Kidney (tissue), 14 donors: Measurements from ENCODE around the gene TBC1D1. TPM values are rescaled to one million over a fixed set of nuclear protein-coding genes. Genes with fewer than 3 reads are reported as not detected.
A peak's percentile ranks its signal among the peaks of the same experiment; 100 is the strongest.

Experiments
- DNase-seq, 5 donors: peaks; one replicate each; pipeline ENCODE4 v3.0.0-alpha.2; 2013 to 2020
- FAIRE-seq: peaks from 2 replicates; lab custom pipeline; 2012; peaks lifted over from hg19 to GRCh38; lab: Jason Lieb, UNC
- H3K27ac ChIP-seq, 2 donors: one replicate each; pipeline ENCODE4 v1.7.0; 2013; ENCODE audit warnings: low read depth in 2 of 2, low read length in 2 of 2, inconsistent platforms in 1 of 2
- H3K27me3 ChIP-seq: one replicate; pipeline ENCODE4 v1.7.1; 2013; ENCODE audit warnings: low read length, inconsistent platforms; ENCODE audit not compliant: control insufficient read depth, insufficient read depth
- H3K36me3 ChIP-seq, 3 donors: one replicate each; pipeline versions ENCODE4 v1.7.0 to v1.7.1; 2013; ENCODE audit warnings: low read length in 3 of 3, control low read depth in 1 of 3, inconsistent platforms in 1 of 3; ENCODE audit not compliant: insufficient read depth in 3 of 3, control insufficient read depth in 2 of 3
- H3K4me1 ChIP-seq, 3 donors: one replicate each; pipeline versions ENCODE4 v1.7.0 to v1.7.1; 2013; ENCODE audit warnings: low read length in 3 of 3, inconsistent platforms in 1 of 3, low read depth in 1 of 3; ENCODE audit not compliant: control insufficient read depth in 2 of 3, insufficient read depth in 2 of 3
- H3K4me3 ChIP-seq, 3 donors: one replicate each; pipeline versions ENCODE4 v1.7.0 to v1.8.1; 2013; ENCODE audit warnings: low read length in 3 of 3, control low read depth in 1 of 3, inconsistent platforms in 1 of 3
- H3K9ac ChIP-seq, 3 donors: one replicate each; pipeline versions ENCODE4 v1.7.0 to v1.7.1; 2013; ENCODE audit warnings: low read length in 3 of 3, control low read depth in 1 of 3, inconsistent platforms in 1 of 3
- H3K9me3 ChIP-seq, 3 donors: one replicate each; pipeline versions ENCODE4 v1.7.0 to v1.7.1; 2013; ENCODE audit warnings: low read length in 3 of 3, control low read depth in 1 of 3, inconsistent platforms in 1 of 3; ENCODE audit not compliant: control insufficient read depth in 2 of 3, insufficient read depth in 1 of 3
- intact Hi-C: fragments of 100-400 bp; cut with DNase I; formaldehyde crosslinking; loops from one replicate; pipeline ENCODE4 v1.11.1; 2022
- polyA plus RNA-seq: library from polyadenylated mRNA; stranded (reverse); fragments of 350-450 nt; fragmentation: Illumina TruSeq; extraction: RNeasy Lipid Tissue Mini Kit (QIAGEN cat#74804); gene quantifications from one replicate; pipeline ENCODE4 v1.2.3, GENCODE V29; 2014; ENCODE audit warnings: low read depth, low replicate concordance; ENCODE audit not compliant: insufficient read depth
- total RNA-seq: library from RNA; stranded (reverse); fragmentation: NEBNext Ultra II Directional; extraction: Animal tissue kit (Norgen Biotek cat#: 25700); gene quantifications from one replicate; pipeline ENCODE4 v1.2.1, GENCODE V29; 2021
- TF ChIP-seq, protein P1 (sequence below): IDR thresholded peaks from 3 replicates; pipeline ENCODE4 v1.5.1; 2012; ENCODE audit warnings: mild to moderate bottlenecking, moderate library complexity, borderline replicate concordance; ENCODE audit not compliant: insufficient read depth; ENCODE audit errors: extremely low read depth
- donor health status: control.
- donor health status: control.
- donor health status: control.
- donor health status: control.
- donor health status: control.
- donor health status: DM: yes; HTN: yes; CAD: no.
- donor health status: Normal renal cell carcinoma (clear cell type).

Gene TBC1D1
- total and polyA plus RNA-seq, 2 donors from 2014 or later, result 170 to 182 TPM

DNA sequence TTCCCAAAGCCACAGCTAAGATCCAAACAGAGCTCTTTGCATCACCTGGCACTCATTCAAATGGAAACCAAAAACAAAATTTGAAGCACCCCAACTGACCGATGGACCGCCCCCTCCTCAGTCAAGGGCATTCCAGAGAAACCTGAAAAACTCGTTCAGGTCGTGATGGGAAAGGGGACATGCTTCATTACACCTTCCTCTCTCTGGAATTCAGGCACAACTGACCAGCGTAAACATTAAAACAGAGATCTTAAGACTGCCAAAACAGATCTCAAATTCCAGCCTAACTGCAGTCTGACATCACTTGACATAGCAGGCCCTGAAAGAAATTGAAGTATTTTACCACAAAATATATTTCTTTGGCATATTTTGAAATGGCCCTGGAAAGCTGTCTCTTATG, 97.8 kb downstream of the TBC1D1 start:
- peak overlapping the region; percentile 68 to 96 for H3K27ac ChIP-seq
- TF ChIP-seq, protein P1, sequence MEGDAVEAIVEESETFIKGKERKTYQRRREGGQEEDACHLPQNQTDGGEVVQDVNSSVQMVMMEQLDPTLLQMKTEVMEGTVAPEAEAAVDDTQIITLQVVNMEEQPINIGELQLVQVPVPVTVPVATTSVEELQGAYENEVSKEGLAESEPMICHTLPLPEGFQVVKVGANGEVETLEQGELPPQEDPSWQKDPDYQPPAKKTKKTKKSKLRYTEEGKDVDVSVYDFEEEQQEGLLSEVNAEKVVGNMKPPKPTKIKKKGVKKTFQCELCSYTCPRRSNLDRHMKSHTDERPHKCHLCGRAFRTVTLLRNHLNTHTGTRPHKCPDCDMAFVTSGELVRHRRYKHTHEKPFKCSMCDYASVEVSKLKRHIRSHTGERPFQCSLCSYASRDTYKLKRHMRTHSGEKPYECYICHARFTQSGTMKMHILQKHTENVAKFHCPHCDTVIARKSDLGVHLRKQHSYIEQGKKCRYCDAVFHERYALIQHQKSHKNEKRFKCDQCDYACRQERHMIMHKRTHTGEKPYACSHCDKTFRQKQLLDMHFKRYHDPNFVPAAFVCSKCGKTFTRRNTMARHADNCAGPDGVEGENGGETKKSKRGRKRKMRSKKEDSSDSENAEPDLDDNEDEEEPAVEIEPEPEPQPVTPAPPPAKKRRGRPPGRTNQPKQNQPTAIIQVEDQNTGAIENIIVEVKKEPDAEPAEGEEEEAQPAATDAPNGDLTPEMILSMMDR, result no peak
- H3K9ac ChIP-seq, result no peak overlapping the region
- H3K4me1 ChIP-seq, result peaks cover 15 to 46% (median 27%) of the 10 kb centered on the region in 3 donors
- H3K36me3 ChIP-seq, result no peaks in the 10 kb centered on the region
- intact Hi-C loops, result no loop called here
- H3K9me3 ChIP-seq, result no peaks in the 10 kb centered on the region
- DNase-seq (peak in 4 of 5 donors; percentile 63 to 92 (median 84)), FAIRE-seq (no peak)
- no peak overlapping the region for H3K4me3 ChIP-seq
- no peaks in the 10 kb centered on the region for H3K27me3 ChIP-seq

DNA sequence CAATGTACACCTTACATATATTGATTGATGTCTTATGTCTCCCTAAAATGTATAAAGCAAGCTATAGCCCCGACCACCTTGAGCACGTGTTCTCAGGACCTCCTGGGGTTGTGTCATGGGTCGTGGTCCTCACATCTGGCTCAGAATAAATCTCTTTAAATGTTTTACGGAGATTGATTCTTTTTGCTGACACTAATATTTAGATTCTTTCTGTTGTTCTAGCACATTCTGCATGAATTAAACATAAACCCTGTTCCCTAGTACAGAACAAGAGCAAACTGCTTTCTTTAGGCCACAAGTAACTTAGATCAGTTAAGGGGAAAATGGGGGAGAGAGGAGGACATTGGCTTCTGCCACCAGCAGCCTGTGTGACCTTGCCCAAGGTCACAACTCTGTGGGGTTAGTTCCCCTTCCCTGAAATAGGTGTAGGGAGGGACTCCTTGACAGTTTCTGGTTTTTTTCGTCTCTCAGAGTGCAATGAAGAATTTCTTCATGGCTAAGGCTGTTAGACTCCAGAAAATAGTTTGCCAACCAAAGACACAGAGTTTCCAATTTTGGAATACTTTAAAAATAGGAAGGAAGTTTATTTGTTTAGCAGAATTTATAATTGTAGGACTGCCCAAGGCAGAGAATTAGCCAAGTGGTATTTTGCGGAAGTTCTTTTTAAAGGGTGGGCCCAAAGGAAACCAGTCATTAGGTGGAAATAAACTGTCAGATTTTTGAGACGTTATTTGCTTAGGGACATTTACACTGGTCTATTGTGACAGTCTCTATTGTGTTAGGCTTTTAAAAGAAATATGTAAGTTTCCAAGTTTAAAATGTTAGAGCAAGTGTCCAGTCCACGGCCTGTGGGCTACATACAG, 98.7 kb downstream of the TBC1D1 start:
- H3K27ac ChIP-seq, result peak overlapping the region; percentile 71 to 96
- TF ChIP-seq, protein P1, result no peak
- H3K4me1 ChIP-seq, result peaks cover 15 to 48% (median 31%) of the 10 kb centered on the region in 3 donors
- intact Hi-C loops, result no loop called here
- no peaks in the 10 kb centered on the region for H3K9me3 ChIP-seq
- no peaks in the 10 kb centered on the region for H3K36me3 ChIP-seq
- H3K4me3 ChIP-seq, result peak overlapping the region in 1 of 3 donors; percentile 4
- peak overlapping the region in 1 of 3 donors; percentile 54 for H3K9ac ChIP-seq
- FAIRE-seq (peak; percentile 58), DNase-seq (peak in 1 of 5 donors; percentile 37)
- H3K27me3 ChIP-seq, result no peaks in the 10 kb centered on the region

DNA sequence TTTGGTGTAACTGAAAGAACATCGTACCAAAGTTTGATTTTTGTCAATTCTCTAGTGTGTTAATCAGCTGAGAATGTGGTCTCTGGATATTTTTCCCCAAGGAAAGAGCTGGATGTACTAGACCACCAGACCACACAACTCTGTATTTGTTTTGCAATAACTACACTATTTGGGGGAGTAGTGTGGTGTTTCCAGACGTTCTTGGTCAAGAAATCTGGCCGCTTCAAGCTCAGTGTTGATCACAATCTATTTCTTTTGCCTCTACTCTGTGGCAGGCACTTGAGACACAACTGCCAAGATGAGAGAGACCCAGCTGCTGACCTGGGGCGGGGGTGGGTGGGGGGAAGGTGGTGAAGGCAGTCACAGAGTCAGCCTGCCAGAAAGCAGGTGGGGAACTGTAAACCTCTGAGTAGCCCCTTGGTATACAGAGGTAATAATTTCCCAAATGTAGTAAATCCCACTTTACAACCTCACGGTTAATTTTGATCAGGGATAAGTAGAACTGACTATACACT, 99.9 kb downstream of the TBC1D1 start:
- peak overlapping the region; percentile 71 to 96 for H3K27ac ChIP-seq
- no peak for FAIRE-seq
- DNase-seq, result no peak

More for the DNA sequence above, 99.9 kb downstream of the TBC1D1 start:
- Histone ChIP-seq H3K9me3 (no peaks in the 10 kb centered on the region), H3K4me1 (peaks cover 15 to 54% (median 38%) of the 10 kb centered on the region in 3 donors), H3K9ac (peak overlapping the region in 2 of 3 donors; percentile 41 to 52), H3K36me3 (no peaks in the 10 kb centered on the region), H3K4me3 (no peak overlapping the region), H3K27me3 (no peaks in the 10 kb centered on the region)
- TF ChIP-seq, protein P1, result no peak
- intact Hi-C loops, result no loop called here
